NCI-H2227 treated with DMSO at 0.1 percent for 48 hours (cell line): Measurements from ENCODE around the gene STOML3.

Source experiments
- DNase-seq: peaks from one replicate; lab custom pipeline; 2025; lab: John Stamatoyannopoulos, UW

The STOML3 gene

GRCh38 chr13:38981096-38981495 is 9.5 kb downstream of the STOML3 start:
- no peak for DNase-seq

- no peak for DNase-seq
Observed at GRCh38 chr13:38980750-38981078, 9.9 kb downstream of the STOML3 start.

DNA sequence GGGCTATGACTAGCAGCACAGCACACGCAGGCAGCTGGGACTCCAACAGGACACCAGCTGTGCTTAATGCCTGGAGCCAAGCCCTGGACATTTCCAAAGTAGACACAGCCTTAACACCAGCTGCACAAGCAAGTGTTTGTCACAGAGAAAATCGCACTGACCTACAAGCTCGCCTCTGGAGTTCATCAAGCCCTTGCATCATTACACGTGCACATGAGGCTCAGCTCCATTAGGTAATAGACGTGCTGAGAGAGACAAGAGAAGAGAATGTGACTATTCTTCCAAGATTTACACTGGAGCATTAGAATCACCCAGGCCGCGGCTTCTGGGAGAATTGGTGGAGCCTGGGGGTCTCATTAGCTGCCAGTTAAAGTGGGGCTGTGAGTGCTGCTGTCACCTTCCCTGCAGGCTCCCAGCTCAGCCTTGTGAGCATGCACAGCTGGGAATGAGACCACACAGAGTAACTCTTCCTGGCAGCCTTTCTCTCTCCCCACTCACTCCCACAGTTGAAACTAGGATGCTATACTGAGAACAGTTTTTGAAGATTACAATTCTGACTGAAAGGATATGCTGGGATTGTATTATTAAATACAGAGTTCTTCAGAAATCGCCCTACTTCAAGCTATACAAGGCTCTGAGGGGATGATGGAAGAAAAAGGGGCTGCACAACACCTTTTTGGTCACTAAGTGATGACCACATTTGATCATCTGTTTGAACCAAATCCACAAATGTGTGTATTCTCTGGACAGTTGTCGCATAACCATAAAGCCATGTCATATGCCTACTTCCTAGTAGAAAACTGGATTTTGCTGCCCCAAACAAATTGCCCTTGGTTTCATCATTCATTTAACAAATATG is 10.5 kb downstream of the STOML3 start:
- peak; percentile 18 for DNase-seq

GRCh38 chr13:38970380-38971051 is 20.1 kb downstream of the STOML3 start:
- DNase-seq: peak; percentile 1

- no peak for DNase-seq
Observed at GRCh38 chr13:38969187-38969586, 21.4 kb downstream of the STOML3 start.

DNA sequence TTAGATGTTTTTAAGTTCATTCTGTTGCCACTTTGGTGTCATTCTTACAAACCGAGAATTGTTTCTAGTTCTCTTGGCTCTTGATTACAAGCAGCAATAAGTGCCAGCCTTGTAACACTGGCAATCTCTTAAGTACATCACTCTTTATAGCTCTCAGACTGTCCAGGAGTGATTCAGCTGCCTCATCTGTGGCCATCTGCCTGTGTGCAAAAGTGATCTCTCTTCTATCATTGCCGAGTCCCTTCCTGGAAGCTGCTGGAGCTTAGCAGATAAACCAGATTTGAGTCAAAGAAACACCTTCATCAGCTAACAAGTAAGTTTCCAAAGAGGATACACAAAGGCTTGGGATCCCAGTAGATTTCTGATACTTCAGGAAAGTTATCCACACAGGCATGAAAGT is 23.2 kb downstream of the STOML3 start:
- DNase-seq: no peak

GRCh38 chr13:38965281-38965680 is 25.4 kb downstream of the STOML3 start:
- DNase-seq: no peak

GRCh38 chr13:38960175-38960574 is 30.5 kb downstream of the STOML3 start:
- DNase-seq: no peak

DNA sequence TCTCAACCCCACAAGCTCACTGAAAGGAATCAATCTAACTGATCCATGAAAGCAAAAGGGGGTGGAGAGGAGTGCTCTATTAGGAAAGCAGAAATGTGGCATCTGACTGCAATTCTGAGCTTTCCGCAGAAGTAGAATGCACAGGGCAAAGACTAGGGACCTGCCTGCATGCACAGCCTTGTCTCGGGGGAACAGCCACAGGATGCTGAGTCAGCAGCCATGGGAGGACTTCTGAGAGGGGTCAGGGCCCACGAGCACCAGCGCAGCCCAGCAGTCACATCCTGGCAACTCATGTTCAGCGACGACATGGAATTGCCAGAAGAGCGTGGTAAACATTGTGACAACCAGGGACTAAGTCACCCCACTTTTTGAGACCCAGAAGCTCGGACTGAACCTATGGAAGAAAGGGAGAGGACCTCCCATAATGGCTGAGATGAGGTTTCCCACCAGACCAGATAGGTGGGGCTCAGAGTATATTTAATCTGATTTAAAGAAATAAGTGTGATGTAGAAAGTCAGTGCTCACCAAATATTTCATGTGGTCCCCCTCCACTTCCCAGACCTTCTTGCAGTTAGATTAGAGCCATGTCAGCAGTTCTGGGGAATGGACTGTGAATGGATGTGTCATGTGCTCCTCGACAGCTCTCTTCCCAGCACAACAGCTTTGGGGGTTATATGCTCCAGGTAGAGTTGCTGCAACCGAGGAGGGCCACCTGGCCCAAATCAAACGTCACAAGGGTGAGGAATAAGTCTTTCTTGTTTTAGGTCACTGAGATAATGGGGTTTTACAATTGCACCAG is 32.6 kb downstream of the STOML3 start:
- no peak for DNase-seq

DNA sequence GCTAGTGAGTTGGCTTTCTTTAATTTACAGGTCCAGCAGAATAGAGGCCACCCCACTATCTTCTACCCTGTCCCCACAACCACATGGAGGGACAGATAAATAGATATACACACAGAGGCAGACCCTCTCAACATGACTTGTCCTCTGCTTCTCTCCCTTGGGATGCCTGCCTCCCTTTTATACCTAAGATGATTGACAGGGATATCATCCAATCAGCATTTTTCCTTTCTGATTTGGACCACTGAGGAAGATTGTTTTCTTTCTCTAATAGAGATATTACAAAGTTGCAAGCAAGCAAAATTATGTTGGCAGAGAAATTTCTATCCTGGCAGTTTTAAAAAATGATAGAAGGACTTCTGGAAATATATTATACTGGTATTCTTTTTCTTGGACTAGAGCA is 35.8 kb downstream of the STOML3 start:
- DNase-seq: no peak

- DNase-seq: no peak
Observed at GRCh38 chr13:38954291-38954690, 36.3 kb downstream of the STOML3 start.

DNA sequence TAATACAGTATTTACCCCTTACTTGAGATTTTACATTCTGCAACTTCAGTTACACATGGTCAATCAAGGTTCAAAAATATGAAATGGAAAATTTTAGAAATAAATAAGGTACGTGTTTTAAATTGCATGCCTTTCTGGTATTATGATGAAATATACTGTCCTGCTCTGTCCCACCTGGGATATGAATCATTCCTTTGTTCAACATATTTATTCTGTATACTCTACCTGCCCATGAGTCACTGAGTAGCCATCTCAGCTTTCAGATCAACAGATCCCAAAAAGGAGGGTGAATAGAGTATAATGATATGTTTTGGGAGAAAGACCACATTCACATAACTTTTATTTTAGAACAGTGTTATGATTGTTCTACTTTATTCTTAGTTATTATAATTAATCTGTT is 37.8 kb downstream of the STOML3 start:
- DNase-seq: no peak

DNA sequence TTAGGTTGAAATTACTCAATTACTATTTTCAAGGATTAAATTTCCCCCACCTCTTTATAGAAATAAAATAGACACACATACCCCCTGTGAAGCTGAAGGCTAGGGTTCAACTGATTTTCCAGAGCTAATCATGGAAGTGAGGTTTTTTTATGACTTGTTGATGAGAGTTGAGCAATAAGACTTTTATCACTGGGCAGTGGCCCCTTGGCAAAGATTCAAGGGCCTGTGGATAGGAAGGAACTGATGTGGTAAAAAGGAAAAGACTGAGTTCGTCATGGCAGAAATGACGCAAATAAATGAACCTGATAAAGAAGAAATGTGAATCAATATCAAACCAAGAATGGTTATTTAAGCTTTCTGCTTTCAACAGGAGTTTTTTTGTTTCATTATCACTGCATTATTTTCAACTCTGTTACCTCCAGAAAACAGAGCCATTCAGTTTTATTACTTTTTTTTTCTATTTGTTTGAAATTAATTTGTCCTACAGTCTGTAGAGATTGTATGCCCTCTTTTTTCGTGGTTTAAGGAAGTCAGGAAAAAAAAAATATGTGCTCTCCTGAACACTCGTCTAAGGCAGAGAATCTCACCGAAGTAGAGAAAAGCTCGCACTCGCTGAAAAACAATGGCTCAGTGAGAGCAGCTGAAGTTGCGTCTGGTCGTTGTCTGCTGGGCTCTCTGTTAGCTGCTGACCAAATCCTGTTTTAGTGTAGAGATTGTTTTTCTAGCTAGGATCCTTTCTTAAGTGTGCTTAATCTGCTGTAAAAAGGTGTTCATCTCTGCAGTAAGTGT is 38.9 kb downstream of the STOML3 start:
- no peak for DNase-seq

GRCh38 chr13:38950987-38951386 is 39.6 kb downstream of the STOML3 start:
- no peak for DNase-seq

DNA sequence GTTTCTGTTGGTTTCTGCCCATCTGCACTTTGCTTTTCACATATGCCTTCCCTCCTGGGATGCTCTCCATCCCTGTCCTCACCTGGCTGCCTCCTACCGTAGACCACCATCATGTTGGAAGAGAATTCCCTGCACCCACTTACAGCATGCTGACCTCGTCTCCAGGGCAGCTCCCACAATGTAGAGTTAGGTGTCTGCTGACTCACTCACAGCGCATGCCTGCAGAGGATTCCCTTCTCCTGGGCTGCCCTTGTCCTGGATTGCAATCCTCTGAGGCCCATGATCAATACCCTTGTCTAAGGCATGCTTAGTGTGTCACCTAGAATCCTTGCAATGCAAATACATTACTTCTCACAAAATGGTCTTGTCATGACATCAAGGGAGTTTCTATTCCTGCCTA is 43.6 kb downstream of the STOML3 start:
- no peak for DNase-seq

DNA sequence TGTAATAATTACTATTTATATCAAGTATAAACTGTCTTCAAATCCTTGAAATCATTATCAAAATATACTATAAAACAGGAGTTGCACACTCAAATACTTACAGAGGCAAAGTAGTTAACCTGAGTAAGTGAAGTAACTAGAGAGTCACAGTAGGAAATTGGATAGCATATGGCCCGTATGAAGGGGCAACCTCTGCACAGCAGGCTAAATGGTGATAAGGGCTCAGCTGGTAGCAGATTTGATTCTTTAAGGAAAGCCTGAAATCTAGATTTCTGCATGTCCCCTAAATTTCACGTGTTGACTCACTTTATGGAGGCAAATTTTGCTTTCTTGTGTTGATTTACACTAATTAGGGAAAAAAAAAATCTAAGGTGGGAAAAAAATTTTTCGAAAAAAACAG is 46.4 kb downstream of the STOML3 start:
- no peak for DNase-seq

DNA sequence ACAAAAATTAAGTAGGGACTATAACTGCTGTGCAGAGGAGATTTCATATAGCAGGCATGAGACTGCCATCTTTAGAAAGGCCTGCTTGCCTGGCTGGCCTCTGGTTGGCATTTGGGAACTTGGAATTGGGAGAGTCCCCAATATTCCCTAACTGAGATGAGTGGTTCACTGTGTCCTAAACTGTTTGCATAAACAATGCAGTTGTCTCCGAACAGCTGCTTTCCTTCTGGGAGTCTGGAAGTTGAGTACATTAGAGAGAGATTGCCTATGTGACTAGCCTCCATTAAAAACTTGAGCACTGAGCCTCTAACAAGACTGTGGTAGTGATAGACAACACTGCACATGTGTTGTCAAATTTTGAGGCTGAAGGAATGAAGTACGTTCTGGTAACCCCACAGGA is 47.4 kb downstream of the STOML3 start:
- no peak for DNase-seq

GRCh38 chr13:38941353-38941945 is 49.2 kb downstream of the STOML3 start:
- no peak for DNase-seq

DNA sequence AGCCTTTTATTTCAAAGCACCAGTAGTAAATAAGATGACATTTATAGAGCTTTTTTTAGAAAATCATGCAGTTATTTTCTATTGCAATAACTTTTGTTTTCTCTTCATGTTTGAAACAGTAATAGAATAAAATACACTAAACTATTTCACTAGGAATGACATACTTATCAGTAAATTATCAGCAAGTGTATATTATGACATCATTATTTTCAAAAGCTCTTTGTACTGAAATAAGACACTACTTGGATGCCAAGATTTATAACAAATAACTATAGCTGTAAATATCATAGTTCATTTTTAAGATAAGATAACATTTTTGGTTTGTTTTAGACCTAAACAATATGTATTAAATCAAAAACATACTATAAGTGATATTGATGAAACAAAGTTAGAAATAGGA is 56.8 kb downstream of the STOML3 start:
- no peak for DNase-seq

DNA sequence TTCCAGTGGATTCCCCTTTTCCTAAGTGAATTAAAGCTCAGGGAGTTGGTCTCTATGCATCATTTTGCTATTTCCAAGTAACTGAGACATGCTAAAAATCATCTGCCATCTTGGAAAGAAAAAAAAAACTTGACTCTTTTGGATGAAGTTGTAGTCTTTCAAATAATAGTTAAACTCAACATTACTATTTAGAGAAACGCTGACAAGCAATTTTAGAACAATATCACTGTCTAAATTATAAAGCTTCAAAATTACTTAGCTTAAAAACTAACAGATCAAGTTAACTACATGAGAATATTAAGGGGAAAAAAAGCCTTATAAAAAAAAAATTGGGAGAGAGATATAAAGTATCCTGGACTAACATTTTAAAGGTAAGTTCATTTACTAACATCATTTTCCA is 68.5 kb downstream of the STOML3 start:
- DNase-seq: no peak

DNA sequence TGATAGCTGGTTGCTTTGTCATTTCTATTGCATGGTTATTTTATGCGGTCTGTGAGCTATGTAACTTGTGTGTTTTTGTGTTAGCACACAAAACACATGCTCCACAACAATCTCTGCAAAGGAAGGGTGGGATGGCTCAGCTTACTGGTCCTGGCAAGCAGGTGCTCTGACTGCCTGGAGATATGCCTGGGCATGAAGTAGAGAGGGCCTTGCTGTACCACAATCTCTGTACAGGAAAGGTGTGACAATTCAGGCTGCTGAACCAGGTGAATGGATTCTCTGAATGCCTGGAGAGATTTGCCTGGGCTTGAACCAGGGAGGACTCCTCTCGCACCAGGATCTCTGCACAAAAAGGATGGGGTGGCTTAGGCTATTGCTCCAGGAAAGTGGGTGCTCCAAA is 69.5 kb downstream of the STOML3 start:
- DNase-seq: no peak
